HPDE6-E6E7 (cell line): Measurements from ENCODE around the gene NXNL2.

Experiments
- DNase-seq: peaks from one replicate; pipeline ENCODE4 v3.0.0; 2011; ENCODE audit warnings: missing footprints; ENCODE audit errors: extremely low spot score

NXNL2 gene

DNA sequence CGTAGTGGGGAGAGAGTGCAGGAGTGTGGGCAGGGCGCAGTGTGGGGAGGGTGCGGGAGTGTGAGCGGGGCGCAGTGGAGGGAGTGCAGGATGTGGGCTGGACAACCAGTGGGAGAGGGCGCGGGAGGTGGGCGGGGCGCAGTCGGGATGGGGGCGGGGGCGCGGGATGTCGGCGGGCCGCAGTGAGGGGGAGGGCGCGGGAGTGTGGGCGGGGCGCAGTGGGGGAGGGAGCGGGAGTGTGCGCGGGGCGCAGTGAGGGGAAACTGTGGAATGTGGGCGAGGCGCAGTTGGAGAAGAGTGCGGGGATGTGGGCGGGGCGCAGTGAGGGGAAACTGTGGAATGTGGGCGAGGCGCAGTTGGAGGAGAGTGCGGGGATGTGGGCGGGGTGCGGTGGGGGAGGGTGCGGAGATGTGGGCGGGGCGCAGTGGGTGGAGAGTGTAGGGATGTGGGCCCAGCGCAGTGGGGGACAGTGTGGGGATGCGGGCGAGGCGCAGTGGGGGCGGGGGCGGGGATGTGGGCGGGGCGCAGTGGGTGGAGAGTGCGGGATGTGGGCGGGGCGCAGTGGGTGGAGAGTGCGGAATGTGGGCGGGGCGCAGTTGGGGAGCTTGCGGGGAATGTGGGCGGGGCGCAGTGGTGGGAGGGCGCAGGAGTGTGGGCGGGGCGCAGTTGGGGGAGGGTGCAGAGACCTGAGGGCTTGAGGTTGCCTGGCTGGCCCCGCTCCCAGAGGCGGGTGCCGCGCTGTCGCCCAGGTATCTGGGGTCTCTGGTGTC is at the start of gene NXNL2:
Gene NXNL2 (plus strand): TSS at position 723 of the 770 bp plus-strand sequence. CDS start 257 bp downstream, outside the sequence.
- peak; percentile 67 for DNase-seq

DNA sequence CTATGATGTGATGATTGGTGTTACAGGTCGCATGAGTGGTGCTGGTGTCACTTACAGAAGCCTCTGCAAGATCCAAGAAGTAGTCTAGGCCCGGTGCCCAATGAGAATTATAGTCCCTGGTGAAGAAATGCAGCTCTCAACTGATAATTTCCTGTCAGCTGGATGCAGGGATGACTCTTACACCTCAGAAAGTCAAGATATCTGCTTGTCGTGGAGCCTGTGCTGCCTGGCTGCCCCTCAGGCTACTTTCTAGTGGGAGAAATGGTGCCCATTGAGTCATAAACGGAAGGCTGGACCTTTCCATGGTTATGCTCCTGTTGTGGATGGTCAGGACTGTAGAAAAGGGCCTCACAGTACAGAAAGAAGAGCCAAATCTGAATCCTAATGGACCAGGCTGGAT is 46.8 kb upstream of the NXNL2 start:
- DNase-seq: no peak

DNA sequence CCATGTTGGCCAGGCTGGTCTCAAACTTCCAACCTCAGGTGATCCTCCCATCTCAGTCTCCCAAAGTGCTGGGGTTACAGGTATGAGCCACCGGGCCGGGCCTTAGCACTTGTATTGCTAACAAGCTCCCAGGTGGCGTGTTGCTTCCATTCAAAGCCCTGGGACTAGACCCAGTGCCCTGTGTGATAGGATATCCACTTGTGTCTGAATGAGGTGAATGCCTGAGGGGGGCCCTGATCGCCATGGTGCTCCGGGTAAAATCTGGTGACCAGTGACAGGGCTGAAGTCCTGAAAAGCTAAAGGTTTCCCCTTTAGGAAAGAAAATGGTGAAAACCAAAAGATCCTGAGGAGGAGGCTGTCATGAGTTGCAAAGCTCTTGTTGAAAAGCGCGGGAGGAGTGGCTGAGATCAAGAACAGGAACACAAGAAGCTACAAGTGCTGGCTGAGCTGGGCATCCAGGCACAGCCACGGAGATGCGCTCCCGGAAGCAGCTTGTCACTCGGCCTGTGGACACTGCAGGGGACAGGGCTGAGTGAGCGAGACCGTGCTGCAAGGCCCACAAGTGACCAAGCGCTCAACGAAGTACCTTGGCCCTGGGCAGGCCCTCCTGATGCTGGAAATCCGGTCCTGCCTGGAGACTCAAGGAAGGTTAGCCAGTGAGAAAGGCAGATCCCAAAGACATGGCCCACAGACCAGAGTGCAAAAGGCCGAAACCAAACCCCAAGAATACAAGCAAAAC is 39.8 kb upstream of the NXNL2 start:
- no peak for DNase-seq

DNA sequence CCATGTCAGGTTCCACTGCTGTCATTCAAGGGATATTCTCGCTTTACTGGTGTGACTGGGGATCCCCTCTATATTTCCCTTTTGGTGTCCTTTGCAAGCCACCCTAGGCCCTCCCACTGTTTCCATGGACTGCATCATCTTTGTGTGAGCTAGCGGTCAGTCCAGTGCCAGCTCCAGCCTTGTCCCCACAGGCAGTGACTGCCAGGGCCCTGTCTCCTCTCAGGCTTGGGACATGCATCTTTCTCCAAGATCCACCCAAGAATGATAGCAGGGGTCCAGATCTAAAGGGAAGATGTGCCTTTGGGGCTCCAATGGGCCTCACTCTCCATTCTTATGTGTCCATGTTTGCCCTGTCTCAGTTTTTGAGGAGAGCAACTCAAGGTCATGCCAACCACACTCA is 37.8 kb upstream of the NXNL2 start:
- DNase-seq: no peak

DNA sequence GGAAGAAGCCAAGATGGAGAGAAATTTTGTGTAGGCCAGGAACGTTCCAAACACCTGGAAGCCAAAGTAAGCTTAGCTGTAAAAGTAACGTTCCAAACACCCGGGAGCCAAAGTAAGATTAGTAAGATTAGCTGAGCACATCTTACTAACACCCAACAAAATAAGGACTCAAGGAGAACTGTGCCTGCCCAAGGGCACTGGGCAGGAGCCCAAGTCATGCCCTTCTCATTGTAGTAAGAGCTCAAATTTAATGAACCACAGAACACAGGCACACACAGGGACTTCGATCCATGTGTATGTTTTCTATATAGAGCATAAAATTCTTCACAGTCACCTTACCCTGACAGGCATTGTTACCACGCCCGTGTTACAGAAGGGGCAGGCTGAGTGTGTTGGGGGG is 36.1 kb upstream of the NXNL2 start:
- no peak for DNase-seq

DNA sequence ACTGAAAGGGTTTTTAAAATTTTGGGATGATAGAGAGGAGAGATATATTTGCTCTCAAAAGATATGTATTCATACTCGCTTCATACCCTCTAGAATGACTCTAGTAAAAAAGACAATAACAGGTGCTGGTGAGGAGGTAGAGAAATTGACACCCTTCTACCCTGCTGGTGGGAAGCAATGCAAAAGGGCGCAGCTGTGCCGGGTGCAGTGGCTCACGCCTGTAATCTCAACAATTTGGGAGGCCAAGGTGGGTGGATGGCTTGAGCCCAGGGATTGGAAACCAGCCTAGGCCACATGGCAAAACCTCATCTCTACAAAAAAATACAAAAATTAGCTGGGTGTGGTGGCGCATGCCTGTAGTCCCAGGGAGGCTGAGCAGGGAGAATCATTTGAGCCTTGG is 33.9 kb upstream of the NXNL2 start:
- no peak for DNase-seq

DNA sequence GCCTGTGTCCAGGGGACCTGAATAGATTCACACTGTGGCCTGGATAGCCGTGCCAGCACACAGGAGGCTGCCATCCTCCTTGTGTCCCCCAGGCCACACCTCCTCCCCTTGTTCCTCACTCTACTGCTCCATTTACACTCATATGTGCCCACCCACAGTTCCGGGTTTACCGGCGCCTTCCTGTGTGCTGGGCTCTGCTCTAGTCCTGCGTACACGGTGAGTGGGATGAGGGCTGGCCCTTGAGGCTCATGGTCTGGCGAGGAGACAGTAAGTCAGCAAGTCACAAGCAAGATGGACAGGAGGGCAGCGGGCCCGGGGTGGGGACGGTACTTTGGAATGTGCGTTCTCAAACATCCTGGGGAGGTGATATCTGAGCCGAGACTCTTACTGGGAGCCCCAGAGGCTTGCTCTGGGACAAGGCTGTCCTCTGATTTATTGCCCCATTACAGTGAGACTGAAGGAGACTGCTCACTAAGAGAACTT is 32.4 kb upstream of the NXNL2 start:
- DNase-seq: no peak

DNA sequence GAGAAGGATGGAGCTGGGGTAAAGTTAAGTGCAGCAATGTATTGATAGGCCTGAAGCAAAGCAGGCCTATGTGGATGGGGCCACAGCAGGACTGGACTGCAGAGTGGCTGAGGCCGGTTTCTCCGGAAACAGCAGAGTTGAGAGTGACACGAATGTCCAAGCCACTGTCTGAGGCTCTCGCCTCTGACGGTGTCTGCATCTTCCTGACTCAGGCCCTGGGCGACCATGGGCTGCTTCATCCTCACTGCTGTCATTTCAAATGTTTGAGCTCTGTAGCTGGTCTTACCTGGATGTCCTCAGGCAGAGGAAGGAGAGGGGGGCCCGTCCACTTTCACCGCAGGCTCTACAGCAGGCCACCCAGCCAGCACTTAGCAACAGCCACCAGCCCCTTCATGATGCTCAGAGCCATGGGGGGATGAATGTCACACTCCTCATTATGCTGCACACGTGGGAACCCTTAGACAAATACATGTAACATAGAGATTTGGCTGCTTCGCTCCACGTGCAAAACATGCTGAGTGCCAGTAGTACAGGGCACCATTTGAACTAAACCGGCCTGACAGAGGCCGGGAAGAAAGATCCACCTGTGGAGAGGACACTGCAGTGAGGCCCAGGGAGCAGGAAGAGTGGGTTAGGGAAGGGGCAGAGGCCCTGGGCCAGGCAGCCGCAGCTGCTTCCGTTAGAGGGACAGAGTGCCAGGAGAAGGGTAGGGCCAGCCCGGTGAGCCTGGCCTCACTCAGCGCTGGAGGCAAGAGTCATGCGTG is 31.7 kb upstream of the NXNL2 start:
- no peak for DNase-seq

DNA sequence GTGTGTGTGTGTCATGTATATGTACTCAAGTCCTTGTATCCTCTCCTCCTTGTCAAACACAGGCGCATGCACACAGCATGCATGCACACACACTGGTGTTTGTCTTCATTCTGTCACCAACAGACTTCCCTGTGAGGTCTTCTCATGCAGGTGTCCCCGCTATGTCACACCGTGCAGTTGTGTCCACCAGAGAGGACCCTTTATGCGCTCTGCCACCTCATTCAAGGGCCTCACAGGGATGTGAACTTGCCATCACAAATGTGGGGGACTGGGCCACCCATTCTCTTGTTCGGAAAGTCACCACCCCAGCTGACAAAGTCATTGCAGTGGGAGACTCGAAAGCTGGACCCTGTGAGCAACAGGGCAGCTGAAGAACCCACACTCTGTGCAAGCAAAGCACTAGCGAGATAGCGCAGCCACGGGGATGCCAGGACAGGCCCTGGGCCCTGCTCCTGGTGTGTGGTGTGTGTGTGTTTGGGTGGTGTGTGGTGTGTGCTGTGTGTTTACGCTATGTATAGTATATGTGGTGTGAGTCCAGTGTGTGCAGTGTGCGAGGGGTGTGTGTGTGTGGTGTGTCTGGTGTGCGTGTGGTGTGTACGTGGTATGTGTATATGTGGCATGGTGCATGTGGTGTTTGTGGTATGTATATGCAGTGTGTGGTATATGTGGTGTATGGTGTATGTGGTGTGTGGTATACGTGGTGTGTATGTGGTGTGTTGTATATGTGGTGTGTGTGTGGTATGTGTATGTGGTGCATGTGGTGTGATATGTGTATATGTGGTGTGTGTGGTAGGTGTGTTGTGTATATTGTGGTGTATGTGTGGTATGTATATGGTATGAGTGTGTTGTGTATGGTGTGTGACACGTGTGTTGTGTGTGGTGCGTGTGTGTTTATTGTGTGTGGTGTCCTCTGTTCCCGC is 30.9 kb upstream of the NXNL2 start:
- no peak for DNase-seq

DNA sequence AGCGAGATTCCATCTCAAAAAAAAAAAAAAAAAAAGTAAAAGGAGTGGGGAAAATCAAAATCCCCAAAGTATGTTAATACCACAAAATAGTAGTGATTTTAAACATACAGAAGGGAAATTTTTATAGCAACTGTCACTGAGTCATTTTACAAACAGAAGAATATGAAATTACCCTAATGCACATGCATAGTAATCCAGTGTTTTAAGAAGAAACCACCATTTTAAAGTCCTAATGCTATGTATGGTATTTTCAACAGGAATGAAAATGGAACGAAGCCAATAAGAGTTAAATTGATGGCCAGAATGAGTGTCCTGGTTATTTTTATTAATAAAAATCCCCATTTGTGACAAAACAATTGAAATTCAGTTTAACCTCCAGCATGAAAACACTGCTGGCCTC is 26.7 kb upstream of the NXNL2 start:
- no peak for DNase-seq

DNA sequence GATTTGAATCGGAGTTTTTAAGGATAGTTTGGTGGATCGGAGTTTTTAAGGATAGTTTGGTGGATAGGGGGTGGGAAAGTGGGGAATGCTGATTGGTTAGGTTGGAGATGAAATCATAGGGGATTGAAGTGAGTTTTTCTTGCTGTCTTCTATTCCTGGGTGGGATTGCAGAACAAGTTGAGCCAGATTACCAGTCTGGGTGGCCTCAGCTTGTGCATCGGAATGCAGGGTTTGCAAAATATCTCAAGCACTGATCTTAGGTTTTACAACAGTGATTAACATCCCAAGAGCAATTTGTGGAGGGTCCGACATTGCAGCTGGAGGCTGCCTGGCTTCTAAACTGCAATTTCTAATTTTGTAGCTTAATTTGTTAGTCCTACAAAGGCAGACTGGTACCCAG is 23.1 kb upstream of the NXNL2 start:
- no peak for DNase-seq

DNA sequence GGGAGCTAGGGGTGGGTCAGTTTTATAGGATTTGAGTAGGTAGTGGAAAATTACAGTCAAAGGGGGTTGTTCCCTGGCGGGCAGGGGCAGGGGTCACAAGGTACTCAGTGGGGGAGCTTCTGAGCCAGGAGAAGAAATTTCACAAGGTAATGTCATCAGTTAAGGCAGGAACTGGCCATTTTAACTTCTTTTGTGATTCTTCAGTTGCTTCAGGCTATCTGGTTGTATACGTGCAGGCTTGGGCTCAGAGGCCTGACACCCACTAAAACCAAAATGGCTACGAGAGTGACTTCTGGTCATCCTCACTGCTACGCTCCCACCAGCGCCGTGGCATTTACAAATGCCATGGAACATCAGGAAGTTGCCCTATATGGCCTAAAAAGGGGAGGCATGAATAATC is 20.7 kb upstream of the NXNL2 start:
- no peak for DNase-seq

DNA sequence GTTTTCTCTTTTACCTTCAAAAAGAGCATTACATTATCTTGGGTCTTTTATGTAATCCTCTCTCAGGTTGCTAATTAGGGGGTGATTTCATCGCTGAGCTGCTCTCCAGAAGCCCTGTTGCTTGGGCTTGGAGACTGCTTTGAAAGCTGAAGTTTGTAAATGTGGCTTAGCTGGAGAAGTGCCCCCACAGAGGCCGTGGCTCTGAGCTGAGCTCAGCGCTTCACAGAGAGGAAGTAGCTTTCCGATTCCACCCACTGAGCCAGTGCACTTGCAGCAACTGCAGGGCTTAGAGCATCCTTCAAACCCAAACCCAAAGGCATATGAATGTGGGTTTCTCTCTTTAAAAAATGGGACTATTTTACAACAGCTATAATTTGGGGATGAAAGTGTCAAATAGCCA is 13.7 kb upstream of the NXNL2 start:
- DNase-seq: no peak

DNA sequence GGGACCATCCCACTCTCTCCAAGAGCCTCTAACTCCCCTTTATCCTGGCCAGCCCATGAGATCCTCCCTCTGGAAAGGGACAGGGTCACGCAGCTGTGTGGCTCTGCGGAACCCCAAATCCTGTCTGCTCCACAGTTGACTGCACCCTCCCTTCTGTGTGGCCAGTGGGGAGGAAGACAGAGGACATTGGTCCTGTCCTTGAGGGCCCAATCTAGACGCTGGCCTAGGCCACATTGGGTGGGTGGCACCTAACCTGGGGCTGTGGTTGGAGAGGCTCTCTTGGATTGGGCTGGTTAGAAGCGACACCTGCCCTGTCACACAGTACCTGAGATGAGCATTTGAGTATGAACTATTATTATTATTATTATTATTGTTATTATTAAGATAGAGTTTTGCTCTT is 12.6 kb upstream of the NXNL2 start:
- no peak for DNase-seq

DNA sequence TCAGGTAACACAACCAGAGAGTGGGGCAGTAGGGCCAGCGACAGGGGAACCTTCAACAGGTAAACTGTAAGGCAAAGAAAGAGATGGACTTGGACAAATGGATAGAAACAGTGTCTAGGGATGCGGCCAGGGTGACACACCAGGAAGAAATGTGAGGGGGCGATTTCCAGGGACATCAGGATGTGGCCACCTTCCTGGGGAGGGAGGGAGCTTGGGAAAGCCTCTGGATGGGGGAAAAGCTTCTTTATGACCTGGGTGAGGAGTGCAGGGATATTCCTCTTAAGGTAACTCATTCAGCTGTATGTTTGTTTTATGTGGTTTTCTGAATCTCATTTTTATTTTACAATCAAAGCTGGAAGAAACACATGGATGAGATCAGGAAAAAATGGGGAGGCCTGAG is 11.9 kb upstream of the NXNL2 start:
- no peak for DNase-seq

DNA sequence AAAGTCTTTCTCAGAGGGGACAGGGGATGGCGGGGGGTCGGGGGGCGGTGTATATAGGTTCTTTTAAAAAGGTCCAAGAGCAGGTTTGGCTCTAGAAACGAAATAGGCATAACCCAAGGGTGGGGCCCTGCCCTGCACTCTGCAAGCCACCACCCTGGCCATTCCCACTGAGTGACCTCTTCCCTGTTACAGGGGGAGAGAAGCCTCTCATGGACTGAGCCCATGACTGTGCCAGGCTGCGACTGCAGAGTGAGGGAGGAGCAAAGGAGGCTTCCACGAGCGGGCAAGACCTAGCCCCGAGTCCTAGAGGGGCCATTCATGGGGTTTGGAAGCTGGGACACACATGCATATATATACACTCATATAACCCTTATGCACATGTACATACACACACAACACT is 10.1 kb upstream of the NXNL2 start:
- DNase-seq: no peak

DNA sequence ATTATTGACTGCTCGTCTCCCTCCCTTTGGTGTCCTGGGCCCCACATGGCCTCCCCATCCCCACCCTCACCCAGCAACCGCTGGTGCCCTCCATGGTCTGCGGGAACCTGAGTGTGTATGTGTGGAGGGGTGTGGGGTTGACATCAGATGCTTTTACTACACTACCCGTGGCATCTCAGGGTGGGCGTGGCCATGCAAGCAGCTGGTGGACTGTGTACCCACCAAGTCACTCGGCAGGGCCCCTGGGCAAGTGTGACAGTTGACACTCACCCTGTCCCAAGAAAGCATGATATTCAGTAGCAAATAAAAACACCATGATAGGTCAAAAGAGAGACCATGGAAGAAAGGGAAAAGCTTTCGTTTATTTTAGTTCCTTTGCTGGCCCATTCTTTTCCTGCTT is 7.4 kb upstream of the NXNL2 start:
- no peak for DNase-seq

DNA sequence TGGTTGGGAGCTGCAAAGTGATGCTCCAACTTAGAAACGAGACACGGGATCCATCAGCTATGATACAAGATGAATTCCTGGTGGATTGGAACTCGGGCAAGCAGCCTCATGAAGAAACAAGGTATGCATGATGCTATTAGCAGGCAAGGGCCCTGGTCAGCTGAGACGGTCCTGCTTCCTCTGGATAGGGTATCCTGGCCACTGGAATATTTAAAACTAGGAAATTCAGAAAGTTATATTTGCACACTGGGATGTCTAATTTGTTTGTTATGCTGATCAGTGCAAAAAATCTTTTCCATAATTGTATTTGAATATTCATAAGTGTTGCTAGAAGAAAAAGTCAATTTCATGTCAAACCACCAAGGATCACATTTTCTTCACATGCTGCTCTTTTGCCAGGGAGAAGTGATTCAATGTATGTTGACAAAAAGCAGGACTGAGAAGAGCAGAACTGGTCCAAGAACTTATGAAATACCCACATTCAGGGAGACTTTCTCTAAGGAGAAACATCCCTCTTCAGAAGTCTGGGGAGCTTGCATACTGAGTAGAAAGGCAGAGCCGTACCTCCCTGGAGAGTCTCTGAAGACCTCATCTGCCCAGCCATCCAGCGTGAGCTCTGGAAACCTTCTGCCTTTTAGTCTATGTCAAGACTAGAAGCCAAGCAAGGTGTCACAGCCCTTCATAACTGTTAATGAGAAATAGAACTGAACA is 6.7 kb upstream of the NXNL2 start:
- no peak for DNase-seq

DNA sequence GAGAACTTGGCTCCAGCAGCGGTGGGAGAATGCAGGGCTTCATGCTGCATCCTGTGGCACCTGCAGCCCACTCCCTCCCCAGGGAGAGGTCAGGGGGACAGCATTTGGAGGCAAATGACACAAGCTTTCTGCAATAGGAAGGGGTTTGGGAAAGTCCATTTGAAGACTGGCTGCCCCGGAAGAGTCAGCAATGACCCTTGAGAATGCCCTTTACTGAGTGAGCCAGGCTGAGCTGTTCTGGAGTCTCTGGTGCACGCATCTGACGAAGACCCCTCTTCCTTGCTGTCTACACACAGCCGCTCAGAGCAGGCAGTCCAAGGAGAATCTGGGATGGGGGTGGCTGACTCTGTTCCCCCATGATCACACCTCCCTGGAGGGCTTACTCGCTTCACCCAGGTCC is 5.5 kb upstream of the NXNL2 start:
- no peak for DNase-seq

DNA sequence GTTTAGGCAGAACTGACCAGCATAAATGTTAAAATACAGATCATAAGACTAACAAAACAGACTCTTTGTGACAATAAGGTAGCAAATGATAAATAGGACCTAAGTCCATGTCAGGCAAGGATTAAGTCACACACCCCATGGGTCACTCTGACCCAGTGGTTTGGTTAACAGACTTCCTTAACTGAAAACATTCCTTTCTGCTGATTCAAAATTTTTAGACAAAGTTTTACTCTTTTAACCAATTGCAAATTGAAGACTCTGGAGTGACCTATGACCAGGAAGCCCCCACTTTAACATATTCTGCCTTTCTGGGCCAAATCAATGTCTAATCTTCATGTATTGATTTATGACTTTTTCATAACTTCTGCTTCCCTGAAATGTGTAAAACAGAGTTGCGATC is 4.9 kb upstream of the NXNL2 start:
- DNase-seq: no peak
